Measurements from ENCODE around the gene GALNT1.

Gene GALNT1

GRCh38 chr18:35750929-35751328, 169.4 kb downstream of the GALNT1 start:
- TF ChIP-seq EZH2phosphoT487 (IDR thresholded peaks at IDR 0.05; ENCODE audit: borderline replicate concordance, low read length), result no peak
- no peak for TF ChIP-seq CTCF (IDR thresholded peaks at IDR 0.05; ENCODE audit: low read depth, low read length, poor library complexity, severe bottlenecking)
- no peak overlapping the region for H3K27ac ChIP-seq (ENCODE audit: low read depth, low read length)
- no peak overlapping the region for H3K4me2 ChIP-seq (ENCODE audit: low read length)

DNA sequence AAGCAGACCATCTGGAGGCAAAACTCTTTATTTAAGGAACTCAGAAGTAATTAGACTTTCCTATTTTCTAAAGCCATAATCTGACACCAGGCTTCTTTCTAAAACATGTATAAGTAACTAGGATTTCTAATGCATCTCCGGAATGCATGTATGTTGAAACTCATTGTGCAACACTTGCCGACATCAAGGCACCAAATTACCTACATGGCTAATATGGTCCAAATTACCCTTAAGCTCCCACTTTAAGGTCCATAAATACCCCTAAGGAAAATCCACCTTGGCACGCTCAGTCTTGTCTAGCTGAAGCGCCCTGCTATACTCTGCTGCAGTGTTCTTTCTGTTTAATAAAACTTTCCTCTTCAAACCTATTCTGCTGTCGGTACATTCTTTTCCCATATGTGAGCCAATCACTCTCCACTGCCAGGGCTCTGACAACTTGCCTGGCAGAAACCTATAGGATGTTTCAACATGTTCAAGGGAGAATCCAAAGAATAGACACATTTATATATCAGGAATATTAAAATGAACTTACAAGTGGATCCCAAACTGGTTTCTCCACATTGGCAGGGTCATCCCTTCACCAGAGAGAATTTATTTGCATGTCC, 171.9 kb downstream of the GALNT1 start:
- Histone ChIP-seq H3K9me3 (ENCODE audit: control insufficient read depth, insufficient read depth, low read length) (no peaks in the 10 kb centered on the region), H3K4me1 (ENCODE audit: control insufficient read depth, low read length) (no peaks in the 10 kb centered on the region), H3K4me2 (ENCODE audit: low read length) (no peak overlapping the region)

More at GRCh38 chr18:35750929-35751328, 169.4 kb downstream of the GALNT1 start:
- no peaks in the 10 kb centered on the region for H3K79me2 ChIP-seq (ENCODE audit: control insufficient read depth, low read length)
- no peaks in the 10 kb centered on the region for H3K9me2 ChIP-seq (replicated peaks; ENCODE audit: control insufficient read depth, low read length)
- no peaks in the 10 kb centered on the region for H3K27me3 ChIP-seq (ENCODE audit: control insufficient read depth, low read length)
- no peaks in the 10 kb centered on the region; the same call in 1 of the 2 replicates for H4K20me1 ChIP-seq (ENCODE audit: control insufficient read depth, insufficient read depth, low read depth, low read length)
- H3K4me1 ChIP-seq (ENCODE audit: control insufficient read depth, low read length), result no peaks in the 10 kb centered on the region
- no peaks in the 10 kb centered on the region for H3F3A ChIP-seq (ENCODE audit: control insufficient read depth, insufficient read depth)
- H3K4me3 ChIP-seq (ENCODE audit: low read length), result no peak overlapping the region
- no peaks in the 10 kb centered on the region for H3K36me3 ChIP-seq (ENCODE audit: control insufficient read depth, low read length)
- H3K9me3 ChIP-seq (ENCODE audit: control insufficient read depth, insufficient read depth, low read length), result no peaks in the 10 kb centered on the region

GRCh38 chr18:35754464-35754863, 172.9 kb downstream of the GALNT1 start:
- Histone ChIP-seq H3K4me2 (ENCODE audit: low read length) (no peak overlapping the region), H3K27ac (ENCODE audit: low read depth, low read length) (no peak overlapping the region), H3K9me3 (ENCODE audit: control insufficient read depth, insufficient read depth, low read length) (no peaks in the 10 kb centered on the region), H3K9me2 (replicated peaks; ENCODE audit: control insufficient read depth, low read length) (no peaks in the 10 kb centered on the region), H3F3A (ENCODE audit: control insufficient read depth, insufficient read depth) (no peaks in the 10 kb centered on the region), H3K27me3 (ENCODE audit: control insufficient read depth, low read length) (no peaks in the 10 kb centered on the region), H3K4me3 (ENCODE audit: low read length) (no peak overlapping the region), H3K36me3 (ENCODE audit: control insufficient read depth, low read length) (no peaks in the 10 kb centered on the region), H4K20me1 (ENCODE audit: control insufficient read depth, insufficient read depth, low read depth, low read length) (no peaks in the 10 kb centered on the region; the same call in 1 of the 2 replicates), H3K79me2 (ENCODE audit: control insufficient read depth, low read length) (no peaks in the 10 kb centered on the region), H3K4me1 (ENCODE audit: control insufficient read depth, low read length) (no peaks in the 10 kb centered on the region)
- TF ChIP-seq CTCF (IDR thresholded peaks at IDR 0.05; ENCODE audit: low read depth, low read length, poor library complexity, severe bottlenecking), result no peak
- no peak for TF ChIP-seq EZH2phosphoT487 (IDR thresholded peaks at IDR 0.05; ENCODE audit: borderline replicate concordance, low read length)

More for the DNA sequence above, 171.9 kb downstream of the GALNT1 start:
- Histone ChIP-seq H3K36me3 (ENCODE audit: control insufficient read depth, low read length) (no peaks in the 10 kb centered on the region), H3K4me3 (ENCODE audit: low read length) (no peak overlapping the region), H3K27ac (ENCODE audit: low read depth, low read length) (no peak overlapping the region), H3K9me2 (replicated peaks; ENCODE audit: control insufficient read depth, low read length) (no peaks in the 10 kb centered on the region), H3F3A (ENCODE audit: control insufficient read depth, insufficient read depth) (no peaks in the 10 kb centered on the region), H3K27me3 (ENCODE audit: control insufficient read depth, low read length) (no peaks in the 10 kb centered on the region), H4K20me1 (ENCODE audit: control insufficient read depth, insufficient read depth, low read depth, low read length) (no peaks in the 10 kb centered on the region; the same call in 1 of the 2 replicates), H3K79me2 (ENCODE audit: control insufficient read depth, low read length) (no peaks in the 10 kb centered on the region)
- TF ChIP-seq EZH2phosphoT487 (IDR thresholded peaks at IDR 0.05; ENCODE audit: borderline replicate concordance, low read length), result no peak
- no peak for TF ChIP-seq CTCF (IDR thresholded peaks at IDR 0.05; ENCODE audit: low read depth, low read length, poor library complexity, severe bottlenecking)
